PFSK-1 (cell line): ENCODE measurements around the gene TBX1.

ENCODE experiments used
- FOXP2 ChIP-seq: optimal IDR thresholded peaks from 2 replicates; pipeline ENCODE3; 2011; ENCODE audit warnings: borderline replicate concordance, control low read depth, inconsistent platforms; ENCODE audit not compliant: insufficient read depth; ENCODE audit errors: extremely low read length, extremely low read depth
- POLR2AphosphoS5 ChIP-seq: IDR thresholded peaks from 2 replicates; pipeline ENCODE4 v1.6.1; 2012; ENCODE audit warnings: low read depth, mild to moderate bottlenecking, control low read depth, low read length, moderate library complexity
- SIN3A ChIP-seq: IDR thresholded peaks from 2 replicates; pipeline ENCODE4 v1.6.1; 2012; ENCODE audit warnings: mild to moderate bottlenecking, low read length, moderate library complexity, borderline replicate concordance; ENCODE audit not compliant: insufficient read depth
- TAF1 ChIP-seq: IDR thresholded peaks from 2 replicates; pipeline ENCODE4 v1.6.1; 2012; ENCODE audit warnings: low read length, control low read depth, borderline replicate concordance; ENCODE audit not compliant: insufficient read depth
- TF ChIP-seq, protein P1 (sequence below), 2 experiments: IDR thresholded peaks; 2 replicates each; pipeline versions ENCODE4 v1.6.1 to v1.8.0; 2011 to 2012; ENCODE audit warnings: low read depth in 2 of 2, low read length in 2 of 2, control low read depth in 1 of 2, inconsistent platforms in 1 of 2, mild to moderate bottlenecking in 1 of 2, moderate library complexity in 1 of 2; ENCODE audit not compliant: insufficient read depth in 1 of 2

TBX1 gene

DNA sequence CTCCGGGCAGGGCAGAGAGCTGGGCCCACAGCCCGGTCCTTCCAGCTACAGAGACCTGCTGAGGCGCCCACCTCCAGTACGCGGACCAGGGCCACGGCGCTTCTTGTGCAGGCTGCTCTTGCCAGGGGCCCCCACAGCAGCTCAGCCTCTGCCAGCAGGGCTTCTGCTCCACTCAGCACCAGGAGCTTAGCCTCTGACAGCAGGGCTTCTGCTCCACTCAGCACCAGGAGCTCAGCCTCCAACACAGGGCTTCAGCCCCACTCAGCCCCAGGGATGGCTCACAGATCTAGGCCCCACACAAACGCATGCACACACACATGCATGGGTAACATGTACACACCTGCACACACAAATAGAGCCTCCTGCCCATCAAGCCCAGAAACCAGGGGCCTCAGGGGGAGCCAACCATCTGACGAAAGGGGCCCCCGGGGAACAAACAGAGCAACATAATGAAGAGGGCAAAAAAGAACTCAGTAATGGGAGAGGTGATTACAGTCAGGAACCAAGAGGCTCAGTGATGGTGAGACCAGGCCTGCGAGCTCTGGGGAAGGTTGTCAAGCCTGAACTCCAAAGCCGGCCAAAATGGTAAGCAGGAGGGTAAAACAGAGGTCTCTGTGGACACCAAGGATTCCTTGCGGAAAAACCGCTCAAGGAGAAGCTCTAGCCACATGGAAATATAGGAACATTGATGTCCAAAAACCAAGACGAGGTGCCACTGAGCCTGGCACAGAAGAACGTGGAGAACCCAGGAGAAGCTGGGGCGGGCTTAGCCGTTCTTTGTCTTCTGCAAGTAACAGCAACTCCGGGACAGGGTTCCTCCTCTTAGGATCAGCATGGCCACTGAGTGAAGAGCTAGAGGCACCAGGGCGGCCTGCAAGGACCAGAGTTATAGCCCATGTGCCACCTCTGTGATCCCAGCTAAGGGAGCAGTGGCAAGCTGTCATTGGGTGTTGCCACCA, 47.6 kb downstream of the TBX1 start:
- TF ChIP-seq SIN3A (no peak), FOXP2 (no peak), TAF1 (no peak), POLR2AphosphoS5 (no peak)
- TF ChIP-seq, protein P1, sequence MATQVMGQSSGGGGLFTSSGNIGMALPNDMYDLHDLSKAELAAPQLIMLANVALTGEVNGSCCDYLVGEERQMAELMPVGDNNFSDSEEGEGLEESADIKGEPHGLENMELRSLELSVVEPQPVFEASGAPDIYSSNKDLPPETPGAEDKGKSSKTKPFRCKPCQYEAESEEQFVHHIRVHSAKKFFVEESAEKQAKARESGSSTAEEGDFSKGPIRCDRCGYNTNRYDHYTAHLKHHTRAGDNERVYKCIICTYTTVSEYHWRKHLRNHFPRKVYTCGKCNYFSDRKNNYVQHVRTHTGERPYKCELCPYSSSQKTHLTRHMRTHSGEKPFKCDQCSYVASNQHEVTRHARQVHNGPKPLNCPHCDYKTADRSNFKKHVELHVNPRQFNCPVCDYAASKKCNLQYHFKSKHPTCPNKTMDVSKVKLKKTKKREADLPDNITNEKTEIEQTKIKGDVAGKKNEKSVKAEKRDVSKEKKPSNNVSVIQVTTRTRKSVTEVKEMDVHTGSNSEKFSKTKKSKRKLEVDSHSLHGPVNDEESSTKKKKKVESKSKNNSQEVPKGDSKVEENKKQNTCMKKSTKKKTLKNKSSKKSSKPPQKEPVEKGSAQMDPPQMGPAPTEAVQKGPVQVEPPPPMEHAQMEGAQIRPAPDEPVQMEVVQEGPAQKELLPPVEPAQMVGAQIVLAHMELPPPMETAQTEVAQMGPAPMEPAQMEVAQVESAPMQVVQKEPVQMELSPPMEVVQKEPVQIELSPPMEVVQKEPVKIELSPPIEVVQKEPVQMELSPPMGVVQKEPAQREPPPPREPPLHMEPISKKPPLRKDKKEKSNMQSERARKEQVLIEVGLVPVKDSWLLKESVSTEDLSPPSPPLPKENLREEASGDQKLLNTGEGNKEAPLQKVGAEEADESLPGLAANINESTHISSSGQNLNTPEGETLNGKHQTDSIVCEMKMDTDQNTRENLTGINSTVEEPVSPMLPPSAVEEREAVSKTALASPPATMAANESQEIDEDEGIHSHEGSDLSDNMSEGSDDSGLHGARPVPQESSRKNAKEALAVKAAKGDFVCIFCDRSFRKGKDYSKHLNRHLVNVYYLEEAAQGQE (IDR thresholded peaks at IDR 0.05; ENCODE audit: insufficient read depth in 1 of 2, low read depth in 2 of 2, low read length in 2 of 2) = no peak

DNA sequence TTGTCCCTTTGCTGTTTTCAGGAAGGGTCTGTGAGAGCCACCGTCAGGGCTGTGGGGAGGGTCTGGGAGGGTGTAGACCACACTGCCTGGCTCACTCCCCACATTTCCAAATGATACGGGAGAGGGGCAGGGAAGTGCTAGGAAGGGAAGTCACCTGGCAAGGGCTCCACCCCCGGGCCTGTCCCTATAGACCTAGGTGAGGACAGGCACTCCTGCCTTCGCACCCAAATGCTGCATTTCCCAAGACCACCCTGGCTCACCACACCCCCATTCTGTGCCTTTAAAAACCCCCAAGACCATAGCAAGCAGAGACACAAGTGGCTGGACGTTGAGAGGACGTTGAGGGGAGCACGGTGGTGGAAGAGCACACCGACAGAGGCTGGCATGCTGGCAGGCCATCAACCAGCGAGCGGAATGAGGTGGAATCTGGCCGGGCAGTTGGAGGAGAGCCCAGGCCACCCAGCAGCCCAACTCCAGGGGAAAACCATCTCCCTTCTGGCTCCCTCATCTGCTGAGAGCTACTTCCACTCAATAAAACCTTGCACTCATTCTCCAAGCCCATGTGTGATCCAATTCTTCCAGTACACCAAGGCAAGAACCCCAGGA, 48.4 kb downstream of the TBX1 start:
- TF ChIP-seq TAF1 = no peak
- TF ChIP-seq, protein P1 (IDR thresholded peaks at IDR 0.05; ENCODE audit: insufficient read depth in 1 of 2, low read depth in 2 of 2, low read length in 2 of 2) = no peak
- TF ChIP-seq SIN3A = no peak
- TF ChIP-seq FOXP2 = no peak
- no peak for TF ChIP-seq POLR2AphosphoS5

DNA sequence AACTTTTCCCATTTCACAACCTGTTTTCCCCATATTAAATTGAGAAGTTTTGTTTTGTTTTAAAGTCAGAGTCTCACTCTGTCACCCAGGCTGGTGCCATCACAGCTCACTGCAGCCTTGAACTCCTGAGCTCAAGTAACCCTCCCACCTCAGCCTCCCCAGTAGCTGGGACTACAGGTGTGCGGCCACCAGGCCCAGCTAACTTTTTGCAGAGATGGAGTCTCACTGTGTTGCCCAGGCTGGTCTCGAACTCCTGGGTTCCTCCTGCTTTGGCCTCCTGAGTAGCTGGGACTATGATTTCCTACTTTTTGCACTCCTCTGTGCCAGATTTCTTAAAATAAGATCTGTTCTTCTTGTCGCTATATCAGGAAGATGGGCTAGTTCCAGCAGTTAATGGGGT, 49.2 kb downstream of the TBX1 start:
- TF ChIP-seq POLR2AphosphoS5 (no peak), FOXP2 (no peak), TAF1 (no peak), SIN3A (no peak)
- TF ChIP-seq, protein P1 (IDR thresholded peaks at IDR 0.05; ENCODE audit: insufficient read depth in 1 of 2, low read depth in 2 of 2, low read length in 2 of 2) = no peak

DNA sequence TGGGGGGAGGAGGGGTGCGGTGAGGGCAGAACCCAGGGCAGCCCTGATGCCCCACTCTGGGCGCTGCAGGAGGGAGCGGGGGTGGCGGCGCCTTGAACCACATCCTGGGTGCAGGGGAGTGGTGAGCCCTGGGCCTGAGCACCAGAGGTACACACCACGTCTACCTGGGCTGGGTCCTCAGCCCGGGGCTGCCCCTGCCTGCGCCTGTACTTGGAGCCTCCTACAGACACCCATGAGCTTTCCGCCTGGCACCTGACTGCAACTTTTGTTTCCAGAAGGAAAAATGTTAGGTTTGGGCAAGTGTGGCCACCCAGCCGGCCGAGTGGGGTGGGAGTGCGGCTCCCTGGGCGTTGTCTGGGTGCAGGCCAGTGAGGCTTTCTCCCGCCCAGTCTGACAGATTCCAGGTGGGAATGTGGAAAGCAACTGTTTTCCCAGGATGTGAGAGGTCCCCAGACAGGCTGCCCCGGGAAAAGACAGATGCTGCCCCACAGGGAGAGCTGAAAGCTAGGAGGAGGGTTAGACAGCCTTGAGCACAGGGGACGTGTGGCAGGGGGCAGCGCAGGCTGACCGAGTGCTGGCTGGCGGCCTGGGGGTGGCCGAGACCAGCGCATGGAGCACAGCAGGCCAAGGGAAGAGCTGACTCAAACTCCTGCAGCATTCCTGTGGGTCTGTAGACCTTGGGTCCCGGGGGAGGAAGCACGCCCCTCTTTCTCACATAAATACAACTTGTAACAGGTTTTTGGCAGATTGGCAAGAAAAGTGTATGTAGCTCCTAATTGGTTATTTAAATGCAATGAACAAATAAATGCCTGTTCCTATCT, 50.0 kb downstream of the TBX1 start:
- TF ChIP-seq TAF1 (no peak), FOXP2 (no peak), POLR2AphosphoS5 (no peak), SIN3A (no peak)
- TF ChIP-seq, protein P1 (IDR thresholded peaks at IDR 0.05; ENCODE audit: insufficient read depth in 1 of 2, low read depth in 2 of 2, low read length in 2 of 2) = no peak
